Measurements from ENCODE around the gene AP1AR.

DNA sequence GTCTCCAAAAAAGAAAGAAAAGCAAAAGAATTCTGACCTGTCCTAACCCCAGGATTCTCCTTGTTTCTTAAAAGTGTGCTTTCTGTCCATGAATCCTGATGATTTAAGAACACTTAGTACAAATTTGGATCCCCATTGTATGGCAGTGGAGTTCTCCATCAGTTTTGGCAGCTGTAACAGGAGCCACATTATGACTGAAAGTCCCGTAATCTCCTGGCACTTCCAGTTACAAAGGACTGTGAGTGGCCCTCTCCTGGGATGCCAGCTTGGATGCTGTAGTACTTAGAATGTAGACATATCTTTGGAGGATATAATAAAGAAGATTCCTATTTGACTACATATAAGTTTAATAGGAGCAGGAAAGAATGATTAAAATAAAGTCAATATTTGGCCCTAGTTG lies 20.6 kb downstream of the AP1AR start:
- no peak for TF ChIP-seq POLR2AphosphoS5 (IDR thresholded peaks at IDR 0.05)
- TF ChIP-seq, protein P1, sequence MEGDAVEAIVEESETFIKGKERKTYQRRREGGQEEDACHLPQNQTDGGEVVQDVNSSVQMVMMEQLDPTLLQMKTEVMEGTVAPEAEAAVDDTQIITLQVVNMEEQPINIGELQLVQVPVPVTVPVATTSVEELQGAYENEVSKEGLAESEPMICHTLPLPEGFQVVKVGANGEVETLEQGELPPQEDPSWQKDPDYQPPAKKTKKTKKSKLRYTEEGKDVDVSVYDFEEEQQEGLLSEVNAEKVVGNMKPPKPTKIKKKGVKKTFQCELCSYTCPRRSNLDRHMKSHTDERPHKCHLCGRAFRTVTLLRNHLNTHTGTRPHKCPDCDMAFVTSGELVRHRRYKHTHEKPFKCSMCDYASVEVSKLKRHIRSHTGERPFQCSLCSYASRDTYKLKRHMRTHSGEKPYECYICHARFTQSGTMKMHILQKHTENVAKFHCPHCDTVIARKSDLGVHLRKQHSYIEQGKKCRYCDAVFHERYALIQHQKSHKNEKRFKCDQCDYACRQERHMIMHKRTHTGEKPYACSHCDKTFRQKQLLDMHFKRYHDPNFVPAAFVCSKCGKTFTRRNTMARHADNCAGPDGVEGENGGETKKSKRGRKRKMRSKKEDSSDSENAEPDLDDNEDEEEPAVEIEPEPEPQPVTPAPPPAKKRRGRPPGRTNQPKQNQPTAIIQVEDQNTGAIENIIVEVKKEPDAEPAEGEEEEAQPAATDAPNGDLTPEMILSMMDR (IDR thresholded peaks at IDR 0.05; ENCODE audit: poor library complexity, severe bottlenecking): no peak
- TF ChIP-seq REST (IDR thresholded peaks at IDR 0.05; ENCODE audit: borderline replicate concordance): no peak
- TF ChIP-seq EP300 (conservative IDR thresholded peaks at IDR 0.05; ENCODE audit: poor library complexity, severe bottlenecking): no peak
- no peak for TF ChIP-seq EZH2 (IDR thresholded peaks at IDR 0.05; ENCODE audit: borderline replicate concordance, insufficient read depth, low read length, poor library complexity, severe bottlenecking)
- no peak for TF ChIP-seq RAD21 (conservative IDR thresholded peaks at IDR 0.05)
- TF ChIP-seq SMC3 (conservative IDR thresholded peaks at IDR 0.05; ENCODE audit: poor library complexity): no peak

Measured in neural cell (in vitro differentiated cells).